Measurements from ENCODE around the gene RBM8A.

- TF ChIP-seq CTCF (IDR thresholded peaks at IDR 0.05) (no peak), ZFX (IDR thresholded peaks at IDR 0.05; ENCODE audit: borderline replicate concordance) (no peak)
These were observed 41.5 kb downstream of the RBM8A start, which contains the start of gene ANKRD35 for GRCh38 chr1:145885738-145886287.
